Fibroblast of the aortic adventitia (primary cell): ENCODE measurements around the gene RPRML. TPM values are rescaled to one million over a fixed set of nuclear protein-coding genes. Genes with fewer than 3 reads are reported as not detected.

Source experiments
- DNase-seq: peaks from one replicate; pipeline ENCODE4 v3.0.0-alpha.2; 2010; ENCODE audit warnings: low read depth
- H3K4me3 ChIP-seq: 2 replicates; pipeline ENCODE4 v1.5.1; 2011; ENCODE audit warnings: low read depth, mild to moderate bottlenecking, control low read depth, low read length, moderate library complexity
- total RNA-seq: library from RNA; depleted of rRNA; stranded (reverse); fragments of >200 nt; gene quantifications from 2 replicates; pipeline ENCODE4 v1.2.3, GENCODE V29; 2012; ENCODE audit warnings: low replicate concordance
- TF ChIP-seq, protein P1 (sequence below): IDR thresholded peaks from 2 replicates; pipeline ENCODE4 v1.5.1; 2011; ENCODE audit warnings: mild to moderate bottlenecking, low read length, control low read depth, inconsistent platforms; ENCODE audit not compliant: insufficient read depth

RPRML gene
- total RNA-seq, 1 donor: not detected

DNA sequence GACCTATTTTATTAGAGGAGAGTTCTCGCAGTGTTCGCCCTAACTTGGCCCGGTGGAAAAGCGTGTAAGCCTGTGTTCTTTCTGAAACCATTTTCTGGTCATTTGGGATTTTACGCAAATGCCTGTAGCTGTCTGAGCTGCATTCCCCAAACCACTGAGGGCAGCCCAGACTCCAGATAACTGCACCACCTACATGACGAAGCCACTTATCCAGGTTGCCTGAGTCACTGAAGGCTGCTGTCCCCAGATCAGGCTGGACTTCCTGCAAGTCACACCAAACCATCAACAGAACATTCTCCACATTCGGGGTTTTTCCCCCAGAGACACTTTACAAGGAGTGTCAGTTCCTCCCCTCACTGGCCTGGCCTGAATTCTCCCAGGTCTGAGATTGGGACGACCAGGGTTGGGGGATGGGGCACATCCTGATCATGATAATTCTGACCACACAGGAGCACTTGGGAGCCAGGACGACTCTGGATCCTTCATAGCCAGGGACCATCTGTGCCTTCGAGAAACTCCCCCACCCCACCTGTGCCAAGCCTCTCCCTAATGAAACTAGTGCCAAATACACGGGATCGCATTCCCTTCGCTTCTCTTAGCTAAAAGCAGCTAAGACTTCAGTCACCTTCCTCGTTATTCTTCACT is 2.3 kb downstream of the RPRML start:
- DNase-seq: no peak
- TF ChIP-seq, protein P1, sequence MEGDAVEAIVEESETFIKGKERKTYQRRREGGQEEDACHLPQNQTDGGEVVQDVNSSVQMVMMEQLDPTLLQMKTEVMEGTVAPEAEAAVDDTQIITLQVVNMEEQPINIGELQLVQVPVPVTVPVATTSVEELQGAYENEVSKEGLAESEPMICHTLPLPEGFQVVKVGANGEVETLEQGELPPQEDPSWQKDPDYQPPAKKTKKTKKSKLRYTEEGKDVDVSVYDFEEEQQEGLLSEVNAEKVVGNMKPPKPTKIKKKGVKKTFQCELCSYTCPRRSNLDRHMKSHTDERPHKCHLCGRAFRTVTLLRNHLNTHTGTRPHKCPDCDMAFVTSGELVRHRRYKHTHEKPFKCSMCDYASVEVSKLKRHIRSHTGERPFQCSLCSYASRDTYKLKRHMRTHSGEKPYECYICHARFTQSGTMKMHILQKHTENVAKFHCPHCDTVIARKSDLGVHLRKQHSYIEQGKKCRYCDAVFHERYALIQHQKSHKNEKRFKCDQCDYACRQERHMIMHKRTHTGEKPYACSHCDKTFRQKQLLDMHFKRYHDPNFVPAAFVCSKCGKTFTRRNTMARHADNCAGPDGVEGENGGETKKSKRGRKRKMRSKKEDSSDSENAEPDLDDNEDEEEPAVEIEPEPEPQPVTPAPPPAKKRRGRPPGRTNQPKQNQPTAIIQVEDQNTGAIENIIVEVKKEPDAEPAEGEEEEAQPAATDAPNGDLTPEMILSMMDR: no peak

DNA sequence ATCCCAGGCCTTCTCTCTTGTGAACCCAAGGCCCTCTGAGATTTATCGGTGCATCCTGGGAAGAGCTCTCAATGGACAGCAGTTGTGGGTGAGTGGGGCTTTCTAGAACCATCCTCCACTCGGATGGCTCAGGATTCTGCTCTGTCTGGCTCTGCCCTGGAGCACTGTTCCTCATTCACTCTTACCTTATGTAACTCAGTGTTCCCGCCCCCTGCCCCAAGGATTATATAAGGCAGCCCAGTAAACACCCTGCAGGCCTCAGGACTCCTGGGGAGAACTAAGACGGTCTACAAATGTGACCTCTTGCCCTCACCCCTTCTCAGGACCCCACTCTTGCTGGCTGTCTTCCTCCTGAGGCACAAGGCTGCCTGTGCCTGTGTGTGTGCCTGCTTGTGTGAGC is 3.8 kb downstream of the RPRML start:
- TF ChIP-seq, protein P1: no peak
- no peak overlapping the region for H3K4me3 ChIP-seq
- DNase-seq: no peak

More for the DNA sequence above, 2.3 kb downstream of the RPRML start:
- no peak overlapping the region for H3K4me3 ChIP-seq

DNA sequence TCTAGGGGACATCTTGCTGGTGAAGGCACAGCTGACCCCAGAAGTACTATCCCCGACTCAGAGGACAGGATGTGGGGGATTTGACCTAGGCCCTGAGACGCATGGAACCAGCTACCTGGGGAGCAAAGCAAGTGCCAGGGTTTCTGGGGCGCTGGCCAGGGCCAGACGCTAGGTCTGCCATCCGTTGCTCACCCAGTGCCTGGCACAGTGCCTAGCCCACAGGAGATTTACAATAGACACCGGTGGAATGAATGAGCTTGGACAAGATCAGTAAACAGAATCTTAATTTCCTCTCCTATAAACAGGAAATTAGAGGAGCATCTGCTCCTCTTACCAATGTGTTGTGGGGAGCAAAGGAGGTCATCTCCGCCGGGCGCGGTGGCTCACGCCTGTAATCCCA is 5.0 kb downstream of the RPRML start:
- H3K4me3 ChIP-seq: no peak overlapping the region
- TF ChIP-seq, protein P1: no peak
- no peak for DNase-seq

DNA sequence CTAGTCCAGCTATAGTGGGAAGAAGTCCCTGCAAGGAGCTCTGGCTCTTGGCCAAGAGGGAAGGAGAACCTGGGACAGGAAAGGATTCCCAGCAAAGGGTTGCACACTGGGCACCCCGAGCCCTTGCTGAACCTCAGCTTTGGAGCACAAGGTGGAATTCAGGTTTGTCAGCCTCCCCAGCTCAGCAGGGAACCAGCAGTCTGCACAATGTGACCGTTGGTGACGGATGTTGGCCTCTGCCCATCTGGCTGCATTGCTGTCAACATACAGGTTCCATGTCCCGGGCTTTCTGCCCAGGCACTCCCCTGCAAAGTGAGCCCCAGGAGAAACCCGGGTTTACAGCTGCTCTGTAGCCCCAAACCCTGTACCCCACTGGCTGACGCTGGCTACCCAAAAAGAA is 6.7 kb downstream of the RPRML start:
- no peak for DNase-seq
- no peak overlapping the region for H3K4me3 ChIP-seq
- TF ChIP-seq, protein P1: no peak

DNA sequence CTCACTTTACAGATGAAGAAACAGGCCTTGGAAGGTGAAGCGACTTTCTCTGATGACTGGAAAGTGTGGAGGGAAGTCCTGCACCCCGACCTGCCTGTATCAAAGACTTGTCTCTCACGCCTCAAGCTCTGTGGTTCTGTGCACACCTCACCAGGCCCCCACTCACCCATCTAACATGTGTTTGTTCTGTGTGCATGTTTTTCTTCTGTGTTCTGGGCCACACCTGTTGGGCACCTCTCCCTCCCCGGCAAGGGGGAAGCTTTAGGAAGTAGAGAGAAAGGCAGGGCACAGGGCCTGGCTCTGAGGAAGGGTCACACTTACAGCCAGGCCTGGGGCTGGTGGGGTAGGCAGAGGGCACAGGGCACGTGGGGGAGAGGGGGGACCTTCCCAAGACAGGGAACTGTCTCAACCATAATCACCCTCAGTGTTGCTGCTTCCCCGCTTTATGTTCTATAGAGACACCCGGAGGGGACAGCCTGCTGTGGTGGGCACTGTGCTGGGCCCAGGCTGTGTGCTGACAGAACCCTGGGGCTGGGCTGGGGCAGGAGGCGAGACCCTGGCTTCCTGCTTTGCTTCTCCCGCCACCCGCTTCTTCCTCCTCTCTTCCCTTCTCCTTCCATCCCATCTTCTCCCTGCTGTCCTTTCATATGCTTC is 7.3 kb downstream of the RPRML start:
- H3K4me3 ChIP-seq: no peak overlapping the region
- TF ChIP-seq, protein P1: no peak
- DNase-seq: no peak

DNA sequence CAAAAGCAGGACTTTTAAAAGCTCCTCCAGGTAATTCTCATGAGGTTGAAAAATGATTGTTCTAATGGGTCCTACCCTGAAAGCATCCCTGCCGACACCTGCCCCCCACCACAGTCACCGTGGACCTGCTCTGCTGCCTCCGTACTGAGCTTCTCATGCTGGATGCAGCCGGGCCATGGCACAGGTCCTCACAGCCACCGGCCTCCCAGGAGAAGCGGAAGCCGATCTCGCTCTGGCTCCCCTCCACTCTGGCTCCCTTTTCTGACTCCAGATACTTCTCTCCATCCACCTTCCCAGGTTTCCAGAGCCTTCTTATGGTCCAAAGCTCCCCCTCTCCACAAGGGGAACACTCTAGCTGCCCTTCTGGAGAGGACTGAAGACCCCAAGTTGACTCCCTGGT is 10.2 kb downstream of the RPRML start:
- no peak for DNase-seq
- TF ChIP-seq, protein P1: no peak
- H3K4me3 ChIP-seq: no peak overlapping the region
